Endothelial cell of umbilical vein (primary cell): ENCODE measurements around the gene CHST11. TPM values are rescaled to one million over a fixed set of nuclear protein-coding genes. Genes with fewer than 3 reads are reported as not detected.

Source experiments
- BruUV-seq: library from RNA; stranded (reverse); fragments of 400-500 nt; replicated peaks from 2 replicates; lab custom pipeline; 2021; lab: Mats Ljungman, UMichigan
- CTCF ChIA-PET: fragments of 300-600, 350-600 bp; sonication (Branson Sonifier 250); formaldehyde crosslinking; loops from one replicate; lab custom pipeline; 2021; ENCODE audit warnings: antibody characterized with exemption, inconsistent platforms; lab: Charles Lee
- POLR2A ChIA-PET: fragments of 300-600, 350-600 bp; sonication (Branson Sonifier 250); formaldehyde crosslinking; loops from one replicate; lab custom pipeline; 2021; ENCODE audit warnings: antibody characterized with exemption, inconsistent platforms; lab: Charles Lee
- DNase-seq: peaks from one replicate; pipeline ENCODE4 v3.0.0-alpha.2; 2011; ENCODE audit warnings: low read depth, low spot score
- FAIRE-seq: peaks from 2 replicates; lab custom pipeline; 2011; peaks lifted over from hg19 to GRCh38; lab: Jason Lieb, UNC
- H2AFZ ChIP-seq: 2 replicates; pipeline ENCODE4 v1.6.0; 2012; ENCODE audit warnings: low read depth, low read length, control low read depth, inconsistent platforms
- H3K27ac ChIP-seq: 2 replicates; pipeline ENCODE4 v1.5.1; 2011; ENCODE audit warnings: low read depth, mild to moderate bottlenecking, control low read depth, low read length, moderate library complexity; ENCODE audit not compliant: insufficient read depth
- H3K27me3 ChIP-seq, 2 experiments: 2 replicates each; pipeline versions ENCODE4 v1.6.0 to v1.6.1; 2011; ENCODE audit warnings: low read length in 2 of 2, mixed read lengths in 1 of 2; ENCODE audit not compliant: control insufficient read depth in 2 of 2, insufficient read depth in 2 of 2
- H3K36me3 ChIP-seq, 2 experiments: 2 replicates in 1 of 2; 3 replicates in 1 of 2; pipeline ENCODE4 v1.5.1; 2011; ENCODE audit warnings: low read length in 2 of 2, mild to moderate bottlenecking in 1 of 2, moderate library complexity in 1 of 2; ENCODE audit not compliant: control insufficient read depth in 2 of 2, insufficient read depth in 2 of 2; ENCODE audit errors: extremely low read depth in 1 of 2
- H3K4me1 ChIP-seq: 3 replicates; pipeline ENCODE4 v1.5.1; 2011; ENCODE audit warnings: mild to moderate bottlenecking, low read length; ENCODE audit not compliant: control insufficient read depth, insufficient read depth; ENCODE audit errors: extremely low read depth
- H3K4me2 ChIP-seq: 2 replicates; pipeline ENCODE4 v1.6.1; 2011; ENCODE audit warnings: low read length, control low read depth, mixed read lengths; ENCODE audit not compliant: insufficient read depth
- H3K4me3 ChIP-seq, 3 experiments: fragments of 200-600 bp in 1 of 3; sonication (generic), shearing (Covaris generic) in 1 of 3; replicated peaks in 1 of 3; 2 replicates each; pipeline ENCODE4 v1.5.1; 2011 to 2016; ENCODE audit warnings: control low read depth in 3 of 3, low read length in 3 of 3, mild to moderate bottlenecking in 2 of 3, inconsistent platforms in 1 of 3, low read depth in 1 of 3, moderate library complexity in 1 of 3; ENCODE audit not compliant: insufficient read depth in 1 of 3
- H3K79me2 ChIP-seq: 2 replicates; pipeline ENCODE4 v1.6.0; 2012; ENCODE audit warnings: low read length, inconsistent platforms; ENCODE audit not compliant: control insufficient read depth, insufficient read depth
- H3K9ac ChIP-seq: replicated peaks from 2 replicates; pipeline ENCODE3; 2011; ENCODE audit warnings: low read length, control low read depth; ENCODE audit not compliant: insufficient read depth; ENCODE audit errors: extremely low read depth
- H3K9me1 ChIP-seq: replicated peaks from 3 replicates; pipeline ENCODE4 v1.6.0; 2011; ENCODE audit warnings: mild to moderate bottlenecking, low read length; ENCODE audit not compliant: control insufficient read depth, insufficient read depth; ENCODE audit errors: extremely low read depth
- H3K9me3 ChIP-seq: replicated peaks from 2 replicates; pipeline ENCODE4 v1.5.1; 2012; ENCODE audit warnings: low read length, inconsistent platforms; ENCODE audit not compliant: control insufficient read depth, insufficient read depth
- H4K20me1 ChIP-seq: replicated peaks from 2 replicates; pipeline ENCODE3; 2011; ENCODE audit warnings: mild to moderate bottlenecking, low read length; ENCODE audit not compliant: control insufficient read depth, insufficient read depth; ENCODE audit errors: extremely low read depth
- CTCF ChIP-seq, 2 donors: IDR thresholded peaks; 1 replicate in 1 of 2; 2 replicates in 1 of 2; pipeline ENCODE4 v1.5.1; 2011; ENCODE audit warnings: low read length in 2 of 2, mild to moderate bottlenecking in 2 of 2, moderate library complexity in 2 of 2, control low read depth in 1 of 2, inconsistent platforms in 1 of 2, low read depth in 1 of 2; ENCODE audit not compliant: insufficient read depth in 1 of 2; ENCODE audit errors: extremely low read depth in 1 of 2
- EZH2 ChIP-seq: IDR thresholded peaks from 2 replicates; pipeline ENCODE4 v1.6.1; 2012; ENCODE audit warnings: borderline replicate concordance, low read depth, mild to moderate bottlenecking, moderate library complexity, low read length, inconsistent platforms; ENCODE audit not compliant: severe bottlenecking
- FOS ChIP-seq: IDR thresholded peaks from 2 replicates; pipeline ENCODE4 v1.6.1; 2011; ENCODE audit warnings: mild to moderate bottlenecking, low read length, moderate library complexity, borderline replicate concordance; ENCODE audit not compliant: insufficient read depth
- GATA2 ChIP-seq: IDR thresholded peaks from 2 replicates; pipeline ENCODE4 v1.7.0; 2011; ENCODE audit warnings: low read depth, mild to moderate bottlenecking, moderate library complexity, mixed read lengths, low read length; ENCODE audit not compliant: insufficient read length, insufficient read depth
- JUN ChIP-seq: IDR thresholded peaks from 2 replicates; pipeline ENCODE4 v1.6.1; 2011; ENCODE audit warnings: borderline replicate concordance, low read depth; ENCODE audit not compliant: insufficient read length, insufficient read depth
- MAX ChIP-seq: IDR thresholded peaks from 2 replicates; pipeline ENCODE4 v1.6.1; 2011; ENCODE audit not compliant: insufficient read depth, insufficient read length
- MYC ChIP-seq: IDR thresholded peaks from one replicate; pipeline ENCODE4 v1.6.1; 2011; ENCODE audit warnings: mild to moderate bottlenecking, low read depth, low read length
- POLR2A ChIP-seq: IDR thresholded peaks from 2 replicates; pipeline ENCODE4 v1.6.1; 2012; ENCODE audit warnings: low read depth, mild to moderate bottlenecking, control low read depth, low read length
- POLR2AphosphoS5 ChIP-seq: IDR thresholded peaks from 2 replicates; pipeline ENCODE4 v1.6.1; 2012; ENCODE audit warnings: low read depth, mild to moderate bottlenecking, control low read depth, low read length, moderate library complexity; ENCODE audit not compliant: insufficient read depth
- dilution Hi-C: fragments of 300-500 bp; cut with MboI; formaldehyde crosslinking; loops from one replicate; pipeline ENCODE4 v1.15.0; 2019; ENCODE audit warnings: low sequenced_read_pairs; ENCODE audit not compliant: extremely low pct_ligation_motif_present
- intact Hi-C: fragments of 100-400 bp; cut with micrococcal nuclease; formaldehyde crosslinking; loops from one replicate; pipeline ENCODE4 v1.10.0; 2022
- polyA plus RNA-seq, 4 experiments: library from polyadenylated mRNA; depleted of rRNA in 3 of 4; stranded (reverse) in 3 of 4; unstranded in 1 of 4; fragments of >200 nt; gene quantifications; 2 replicates each; pipeline versions ENCODE4 v1.2.1 to v1.2.3, GENCODE V29; 2011 to 2012; ENCODE audit warnings: missing spikeins in 1 of 4
- total RNA-seq: library from RNA; stranded (reverse); gene quantifications from 2 replicates; pipeline ENCODE4 v1.2.3, GENCODE V29; 2021

The CHST11 gene
- total and polyA plus RNA-seq, 2 donors (not counting 3 experiments of a cell fraction or from before 2014, with no cell fraction given) = 19.7 to 20.9 TPM

GRCh38 chr12:104673294-104673693 lies 216.5 kb downstream of the CHST11 start:
- intact Hi-C loops = loop anchor here (2.0 to 10.0 kb wide), 4 partner anchors 14 to 382 kb away; no protein-coding TSS in a partner anchor
- dilution Hi-C loops = no loop called here
- Histone ChIP-seq H3K36me3 (no peaks in the 10 kb centered on the region), H3K4me1 (peaks cover 19% of the 10 kb centered on the region), H3K9me3 (no peaks in the 10 kb centered on the region), H2AFZ (no peak overlapping the region), H4K20me1 (no peaks in the 10 kb centered on the region), H3K4me3 (no peak overlapping the region), H3K27me3 (no peaks in the 10 kb centered on the region), H3K27ac (no peak overlapping the region), H3K9me1 (no peaks in the 10 kb centered on the region), H3K4me2 (no peak overlapping the region), H3K9ac (no peak overlapping the region), H3K79me2 (peaks cover 3% of the 10 kb centered on the region)
- ChIA-PET POLR2A (no interaction called here), CTCF (interaction anchor here (1.4 to 3.2 kb wide), 2 partner anchors 69 to 291 kb away, joined by 5 to 19 read pairs; no protein-coding TSS in a partner anchor)
- no peak for FAIRE-seq
- no peak for DNase-seq
- BruUV-seq = no TSS peak
- TF ChIP-seq JUN (no peak), EZH2 (no peak), GATA2 (no peak), POLR2A (no peak), FOS (no peak), MYC (no peak), POLR2AphosphoS5 (no peak), MAX (no peak), CTCF (IDR thresholded peaks at IDR 0.05; ENCODE audit: extremely low read depth in 1 of 2, insufficient read depth in 1 of 2, low read depth in 1 of 2, low read length in 2 of 2) (no peak)
